GM12874 (cell line): ENCODE measurements around the gene PHLPP1.

Experiments used
- TF ChIP-seq, protein P1 (sequence below): IDR thresholded peaks from 2 replicates; pipeline ENCODE4 v1.5.1; 2011; ENCODE audit warnings: low read depth, mild to moderate bottlenecking, control low read depth, low read length, moderate library complexity; ENCODE audit not compliant: insufficient read depth

The PHLPP1 gene

DNA sequence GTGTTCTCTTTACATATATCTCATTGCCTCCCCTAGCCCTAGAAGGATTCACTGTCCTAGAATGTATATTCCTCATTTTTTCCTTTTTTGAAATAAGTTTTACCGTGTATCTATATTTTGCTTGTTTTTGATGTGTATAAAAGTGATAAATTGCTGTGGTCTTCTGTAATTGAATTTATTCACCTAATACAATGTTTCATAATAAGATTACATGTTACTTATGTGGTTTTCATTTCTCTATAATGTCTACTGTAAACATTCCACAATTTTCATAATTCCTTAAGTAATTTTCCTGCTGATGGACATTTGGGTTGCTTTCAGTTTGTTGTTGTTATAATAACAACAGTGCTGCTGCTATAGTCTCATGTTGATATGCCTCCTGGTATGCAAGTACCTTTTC, 118.2 kb downstream of the PHLPP1 start:
- TF ChIP-seq, protein P1, sequence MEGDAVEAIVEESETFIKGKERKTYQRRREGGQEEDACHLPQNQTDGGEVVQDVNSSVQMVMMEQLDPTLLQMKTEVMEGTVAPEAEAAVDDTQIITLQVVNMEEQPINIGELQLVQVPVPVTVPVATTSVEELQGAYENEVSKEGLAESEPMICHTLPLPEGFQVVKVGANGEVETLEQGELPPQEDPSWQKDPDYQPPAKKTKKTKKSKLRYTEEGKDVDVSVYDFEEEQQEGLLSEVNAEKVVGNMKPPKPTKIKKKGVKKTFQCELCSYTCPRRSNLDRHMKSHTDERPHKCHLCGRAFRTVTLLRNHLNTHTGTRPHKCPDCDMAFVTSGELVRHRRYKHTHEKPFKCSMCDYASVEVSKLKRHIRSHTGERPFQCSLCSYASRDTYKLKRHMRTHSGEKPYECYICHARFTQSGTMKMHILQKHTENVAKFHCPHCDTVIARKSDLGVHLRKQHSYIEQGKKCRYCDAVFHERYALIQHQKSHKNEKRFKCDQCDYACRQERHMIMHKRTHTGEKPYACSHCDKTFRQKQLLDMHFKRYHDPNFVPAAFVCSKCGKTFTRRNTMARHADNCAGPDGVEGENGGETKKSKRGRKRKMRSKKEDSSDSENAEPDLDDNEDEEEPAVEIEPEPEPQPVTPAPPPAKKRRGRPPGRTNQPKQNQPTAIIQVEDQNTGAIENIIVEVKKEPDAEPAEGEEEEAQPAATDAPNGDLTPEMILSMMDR, result no peak

- TF ChIP-seq, protein P1, result no peak
These were observed 119.4 kb downstream of the PHLPP1 start for GRCh38 chr18:62834715-62835114.

GRCh38 chr18:62837011-62837410, 121.7 kb downstream of the PHLPP1 start:
- TF ChIP-seq, protein P1, result no peak

DNA sequence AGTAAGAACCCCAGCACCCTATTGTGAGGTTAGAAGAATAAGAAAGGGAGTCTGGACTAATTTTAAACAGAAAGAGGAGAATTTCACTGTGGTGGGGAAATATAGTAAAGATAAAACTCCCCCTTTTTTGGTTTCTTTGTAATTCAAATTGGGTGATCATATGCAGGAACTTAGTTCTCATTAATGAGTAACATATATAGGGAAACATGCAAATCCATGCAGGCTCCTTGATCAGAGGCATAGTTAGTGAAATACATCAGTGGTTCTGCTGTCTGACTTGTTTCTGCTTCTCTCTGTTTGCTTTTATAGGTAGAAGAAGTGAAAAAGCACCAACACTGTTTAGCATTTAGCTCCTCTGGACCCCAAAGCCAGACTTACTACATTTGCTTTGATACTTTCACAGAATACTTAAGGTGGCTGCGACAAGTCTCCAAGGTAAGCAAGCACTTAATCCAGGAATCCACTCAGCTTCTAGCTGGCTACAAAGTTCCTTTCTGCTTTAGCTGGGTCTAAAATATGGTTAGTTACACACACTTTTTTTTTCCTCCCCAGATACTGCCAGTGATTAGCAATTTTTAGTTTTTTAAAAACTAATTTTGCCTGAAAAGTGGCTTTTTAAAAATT, 123.2 kb downstream of the PHLPP1 start:
- TF ChIP-seq, protein P1, result no peak

GRCh38 chr18:62839874-62840713, 124.8 kb downstream of the PHLPP1 start:
- TF ChIP-seq, protein P1, result no peak

DNA sequence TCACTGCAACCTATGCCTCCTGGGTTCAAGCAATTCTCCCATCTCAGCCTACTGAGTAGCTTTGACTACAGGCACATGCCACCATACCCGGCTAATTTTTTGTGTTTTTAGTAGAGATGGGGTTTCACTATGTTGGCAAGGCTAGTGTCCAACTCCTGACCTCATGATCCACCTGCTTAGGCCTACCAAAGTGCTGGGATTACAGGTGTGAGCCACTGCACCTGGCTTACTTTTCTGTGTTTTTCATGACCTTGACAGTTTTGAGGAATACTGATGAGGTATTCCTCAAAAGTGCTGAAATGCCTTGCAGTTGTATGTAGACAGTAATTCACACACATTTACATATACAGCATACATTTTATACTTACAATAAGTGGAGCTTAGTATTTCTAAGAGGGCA, 126.1 kb downstream of the PHLPP1 start:
- TF ChIP-seq, protein P1, result no peak

DNA sequence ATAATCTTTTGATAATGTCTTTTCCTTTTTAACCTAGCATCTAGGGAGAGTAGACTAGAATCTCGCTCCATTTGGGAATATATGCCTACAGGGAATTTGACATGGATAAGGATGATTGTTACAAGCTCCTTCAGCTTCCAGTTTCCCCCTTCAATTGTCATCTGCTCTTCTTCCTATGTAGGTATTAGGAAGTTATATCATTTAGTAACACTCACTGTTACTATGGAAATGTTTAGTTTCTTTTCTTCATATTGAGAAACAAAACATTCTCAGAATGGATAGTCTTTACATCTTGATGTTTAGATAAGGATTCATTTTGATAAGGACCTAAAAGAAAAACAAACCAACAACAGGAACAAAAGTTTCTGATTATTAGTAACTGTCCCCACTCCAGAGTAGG, 127.6 kb downstream of the PHLPP1 start:
- TF ChIP-seq, protein P1, result no peak
